Lung (tissue), 12 donors: Measurements from ENCODE around the gene CCL25. TPM values are rescaled to one million over a fixed set of nuclear protein-coding genes. Genes with fewer than 3 reads are reported as not detected.

Experiments
- ATAC-seq: fragments of 200-7000 bp; cut with Tn5 transposase; one replicate; pipeline ENCODE4 v1.9.1; 2020; ENCODE audit warnings: moderate number of reproducible peaks; ENCODE audit not compliant: insufficient read depth, low FRiP score
- DNase-seq, 3 donors: peaks; one replicate each; pipeline ENCODE4 v3.0.0-alpha.2; 2013 to 2017
- H3K27ac ChIP-seq, 2 donors: one replicate each; pipeline ENCODE4 v1.5.1; 2013; ENCODE audit warnings: mild to moderate bottlenecking in 2 of 2, moderate library complexity in 2 of 2, control low read depth in 1 of 2, inconsistent platforms in 1 of 2, low read depth in 1 of 2, low read length in 1 of 2
- H3K27me3 ChIP-seq, 3 donors: one replicate each; pipeline ENCODE4 v1.5.1; 2013; ENCODE audit warnings: low read length in 2 of 3; ENCODE audit not compliant: control insufficient read depth in 3 of 3, insufficient read depth in 3 of 3
- H3K36me3 ChIP-seq, 4 donors: one replicate each; pipeline ENCODE4 v1.5.1; 2013; ENCODE audit warnings: low read length in 4 of 4, mild to moderate bottlenecking in 1 of 4, moderate library complexity in 1 of 4; ENCODE audit not compliant: control insufficient read depth in 4 of 4, insufficient read depth in 4 of 4
- H3K4me1 ChIP-seq, 5 donors: one replicate each; pipeline ENCODE4 v1.5.1; 2013; ENCODE audit warnings: low read length in 5 of 5, mild to moderate bottlenecking in 2 of 5, moderate library complexity in 1 of 5; ENCODE audit not compliant: control insufficient read depth in 5 of 5, insufficient read depth in 5 of 5
- H3K4me3 ChIP-seq: one replicate; pipeline ENCODE4 v1.5.1; 2013; ENCODE audit warnings: mild to moderate bottlenecking, control low read depth, moderate library complexity
- H3K9ac ChIP-seq, 2 donors: one replicate each; pipeline ENCODE4 v1.5.1; 2013; ENCODE audit warnings: low read length in 2 of 2, control low read depth in 1 of 2; ENCODE audit not compliant: insufficient read depth in 1 of 2
- H3K9me3 ChIP-seq, 4 donors: one replicate each; pipeline ENCODE4 v1.5.1; 2013; ENCODE audit warnings: low read length in 3 of 4, mild to moderate bottlenecking in 1 of 4, moderate library complexity in 1 of 4; ENCODE audit not compliant: control insufficient read depth in 4 of 4, insufficient read depth in 3 of 4
- WGBS, 2 donors: extraction: QIAGEN DNeasy Blood & Tissue Kit; methylation state at CpG; one replicate each; pipeline ENCODE4 v1.1.7; 2013; 5-methylcytosine and 5-hydroxymethylcytosine counted together
- polyA plus RNA-seq, 2 donors: library from polyadenylated mRNA; stranded (reverse); fragments of 200-250 nt; gene quantifications; one replicate each; pipeline ENCODE4 v1.2.1, GENCODE V29; 2013
- total RNA-seq, 2 donors: library from RNA; depleted of rRNA in 1 of 2; stranded (reverse); fragments of >200 nt in 1 of 2; gene quantifications; one replicate each; pipeline ENCODE4 v1.2.1, GENCODE V29; 2014 to 2021
- TF ChIP-seq, protein P1 (sequence below): IDR thresholded peaks from 2 replicates; pipeline ENCODE4 v1.5.1; 2012; ENCODE audit warnings: mild to moderate bottlenecking; ENCODE audit errors: control extremely low read depth, extremely low read depth
- donor health status: control.
- donor health status: control.
- donor health status: Bipolar disorder and iron deficiency.
- donor health status: healthy.
- donor health status: DM: yes; HTN: yes; CAD: no.

Gene CCL25
- total and polyA plus RNA-seq, 4 donors, result not detected

- no peak for ATAC-seq
- H3K9me3 ChIP-seq, result peaks cover 0 to 13% (median 4%) of the 10 kb centered on the region in 4 donors
- no peak overlapping the region for H3K4me3 ChIP-seq
- no peaks in the 10 kb centered on the region for H3K4me1 ChIP-seq
- no peak overlapping the region for H3K27ac ChIP-seq
- DNase-seq, result no peak
- H3K36me3 ChIP-seq, result no peaks in the 10 kb centered on the region
- WGBS, 2 donors, result 95 to 97% methylated on average over 20 of the region's 20 CpGs
- H3K9ac ChIP-seq, result no peak overlapping the region
- TF ChIP-seq, protein P1, sequence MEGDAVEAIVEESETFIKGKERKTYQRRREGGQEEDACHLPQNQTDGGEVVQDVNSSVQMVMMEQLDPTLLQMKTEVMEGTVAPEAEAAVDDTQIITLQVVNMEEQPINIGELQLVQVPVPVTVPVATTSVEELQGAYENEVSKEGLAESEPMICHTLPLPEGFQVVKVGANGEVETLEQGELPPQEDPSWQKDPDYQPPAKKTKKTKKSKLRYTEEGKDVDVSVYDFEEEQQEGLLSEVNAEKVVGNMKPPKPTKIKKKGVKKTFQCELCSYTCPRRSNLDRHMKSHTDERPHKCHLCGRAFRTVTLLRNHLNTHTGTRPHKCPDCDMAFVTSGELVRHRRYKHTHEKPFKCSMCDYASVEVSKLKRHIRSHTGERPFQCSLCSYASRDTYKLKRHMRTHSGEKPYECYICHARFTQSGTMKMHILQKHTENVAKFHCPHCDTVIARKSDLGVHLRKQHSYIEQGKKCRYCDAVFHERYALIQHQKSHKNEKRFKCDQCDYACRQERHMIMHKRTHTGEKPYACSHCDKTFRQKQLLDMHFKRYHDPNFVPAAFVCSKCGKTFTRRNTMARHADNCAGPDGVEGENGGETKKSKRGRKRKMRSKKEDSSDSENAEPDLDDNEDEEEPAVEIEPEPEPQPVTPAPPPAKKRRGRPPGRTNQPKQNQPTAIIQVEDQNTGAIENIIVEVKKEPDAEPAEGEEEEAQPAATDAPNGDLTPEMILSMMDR, result no peak
- no peaks in the 10 kb centered on the region for H3K27me3 ChIP-seq
Measured at GRCh38 chr19:8065875-8066261, 13.3 kb downstream of the CCL25 start.

DNA sequence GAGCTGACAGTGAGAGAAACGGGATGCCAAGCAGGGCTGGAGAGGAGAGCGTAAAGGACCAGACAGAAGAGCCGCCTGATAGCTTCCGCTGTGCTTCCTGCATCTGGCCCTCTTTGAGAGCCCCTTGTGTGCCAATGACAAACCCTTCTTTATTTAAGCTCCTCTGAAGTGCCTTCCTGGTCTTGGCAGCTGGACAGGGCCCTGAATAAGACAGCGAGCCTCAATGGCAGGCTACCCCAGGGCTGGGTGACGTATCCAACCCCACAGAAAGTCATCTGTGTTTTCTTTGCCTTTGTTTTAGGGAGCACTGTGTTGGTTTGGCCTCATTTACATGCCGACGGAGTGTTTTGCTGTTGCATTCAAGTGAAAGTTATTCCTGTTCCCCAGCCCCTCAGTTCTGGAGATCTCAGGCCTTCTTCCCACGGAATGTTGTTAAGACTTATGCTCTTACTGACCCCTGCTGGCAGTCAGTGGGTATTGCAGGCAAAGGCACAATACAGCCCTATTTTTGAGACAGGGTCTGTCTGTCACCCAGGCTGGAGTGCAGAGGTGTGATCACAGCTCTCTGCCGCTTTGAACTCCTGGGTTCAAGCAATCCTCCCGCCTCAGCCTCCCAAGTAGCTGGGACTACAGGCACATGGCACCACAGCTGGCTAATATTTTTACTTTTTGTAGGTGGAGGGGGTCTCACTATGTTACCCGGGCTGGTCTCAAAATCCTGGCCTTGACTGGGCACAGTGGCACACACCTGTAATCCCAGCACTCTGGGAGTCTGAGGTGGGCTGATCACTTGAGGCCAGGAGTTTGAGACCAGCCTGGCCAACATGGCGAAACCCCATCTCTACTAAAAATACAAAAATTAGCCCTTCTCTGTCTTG lies 16.8 kb downstream of the CCL25 start:
- DNase-seq (no peak), ATAC-seq (no peak)
- WGBS, 2 donors, result 81 to 86% methylated on average over 13 of the region's 13 CpGs
- Histone ChIP-seq H3K9ac (no peak overlapping the region), H3K36me3 (peaks cover 0 to 4% (median 0%) of the 10 kb centered on the region in 4 donors), H3K9me3 (peaks cover 0 to 15% (median 4%) of the 10 kb centered on the region in 4 donors), H3K27ac (no peak overlapping the region), H3K4me1 (peaks cover 0 to 1% (median 0%) of the 10 kb centered on the region in 5 donors), H3K27me3 (no peaks in the 10 kb centered on the region), H3K4me3 (no peak overlapping the region)
- TF ChIP-seq, protein P1, result no peak

DNA sequence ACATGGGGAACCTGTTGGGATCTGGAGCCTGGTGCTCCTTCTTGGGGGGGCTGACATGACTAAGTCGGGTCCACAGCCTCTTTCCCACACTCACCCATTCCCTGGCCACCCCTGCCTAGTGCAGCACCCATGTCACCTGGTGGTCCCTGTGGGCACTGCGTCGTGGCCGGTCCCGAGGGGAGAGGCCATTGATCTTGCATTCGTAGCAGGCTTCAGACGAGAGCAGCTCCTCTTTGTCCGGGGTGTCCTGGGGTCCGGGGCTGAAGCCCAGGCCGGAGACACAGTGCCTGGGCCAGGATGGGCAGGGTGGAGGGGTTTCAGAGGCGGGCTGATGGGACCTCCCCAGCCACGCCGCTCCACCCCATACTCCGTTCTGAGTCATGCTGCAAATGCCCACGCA lies 19.4 kb downstream of the CCL25 start:
- TF ChIP-seq, protein P1, result no peak
- peaks cover 0 to 1% (median 0%) of the 10 kb centered on the region in 5 donors for H3K4me1 ChIP-seq
- ATAC-seq (no peak), DNase-seq (no peak)
- H3K36me3 ChIP-seq, result peaks cover 0 to 13% (median 2%) of the 10 kb centered on the region in 4 donors
- H3K27ac ChIP-seq, result no peak overlapping the region
- 90 to 91% methylated on average over 15 of the region's 15 CpGs for WGBS, 2 donors
- no peak overlapping the region for H3K4me3 ChIP-seq
- H3K9ac ChIP-seq, result no peak overlapping the region
- no peaks in the 10 kb centered on the region for H3K27me3 ChIP-seq
- H3K9me3 ChIP-seq, result peaks cover 0 to 18% (median 5%) of the 10 kb centered on the region in 4 donors
